HG02642 (cell line): Measurements from ENCODE around the gene PFDN6.
"Not testable (repeated sequence)": the region's sequence is repeated elsewhere in the genome, so short reads cannot be mapped to it uniquely, and the experiment has no call there.

Experiments
- ATAC-seq: cut with Tn5 transposase; IDR thresholded peaks from one replicate; pipeline ENCODE4 v1.9.1; 2021; ENCODE audit warnings: mild to moderate bottlenecking; ENCODE audit not compliant: unreplicated experiment, poor library complexity

PFDN6 gene

GRCh38 chr6:33288921-33289783 lies at the start of gene PFDN6, which contains the start of gene WDR46:
Gene PFDN6, plus strand, starts transcription at chr6:33289601. Its CDS starts 256 bp downstream, at chr6:33289857.
Gene WDR46, minus strand, starts transcription at chr6:33289239. Its CDS starts 69 bp downstream, at chr6:33289170.
- ATAC-seq: peak; percentile 82

DNA sequence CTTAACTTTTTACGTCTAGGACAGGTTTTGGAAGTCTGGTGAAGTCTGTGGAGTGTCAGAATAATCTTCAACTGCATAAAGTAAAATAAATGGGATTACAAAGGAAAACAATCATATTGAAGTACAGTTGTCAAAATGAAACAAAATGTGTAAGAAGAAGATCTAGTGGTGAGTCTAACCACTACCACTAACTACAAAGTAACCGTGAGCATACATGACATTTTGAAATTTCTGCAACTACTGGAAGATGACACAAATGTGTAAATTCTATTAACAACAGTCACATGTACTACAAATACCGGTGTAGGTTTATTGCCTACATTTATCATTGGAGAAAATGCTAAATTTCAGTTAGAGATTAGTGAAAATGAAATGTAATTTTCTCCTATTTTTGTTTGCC lies 47.4 kb upstream of the PFDN6 start:
- no peak for ATAC-seq

- no peak for ATAC-seq
Measured at GRCh38 chr6:33243476-33243875, 45.9 kb upstream of the PFDN6 start.

GRCh38 chr6:33247977-33248642 lies 41.3 kb upstream of the PFDN6 start:
- ATAC-seq: peak; percentile 46

- peak; percentile 5 for ATAC-seq
Measured at GRCh38 chr6:33248643-33248931, 40.8 kb upstream of the PFDN6 start.

DNA sequence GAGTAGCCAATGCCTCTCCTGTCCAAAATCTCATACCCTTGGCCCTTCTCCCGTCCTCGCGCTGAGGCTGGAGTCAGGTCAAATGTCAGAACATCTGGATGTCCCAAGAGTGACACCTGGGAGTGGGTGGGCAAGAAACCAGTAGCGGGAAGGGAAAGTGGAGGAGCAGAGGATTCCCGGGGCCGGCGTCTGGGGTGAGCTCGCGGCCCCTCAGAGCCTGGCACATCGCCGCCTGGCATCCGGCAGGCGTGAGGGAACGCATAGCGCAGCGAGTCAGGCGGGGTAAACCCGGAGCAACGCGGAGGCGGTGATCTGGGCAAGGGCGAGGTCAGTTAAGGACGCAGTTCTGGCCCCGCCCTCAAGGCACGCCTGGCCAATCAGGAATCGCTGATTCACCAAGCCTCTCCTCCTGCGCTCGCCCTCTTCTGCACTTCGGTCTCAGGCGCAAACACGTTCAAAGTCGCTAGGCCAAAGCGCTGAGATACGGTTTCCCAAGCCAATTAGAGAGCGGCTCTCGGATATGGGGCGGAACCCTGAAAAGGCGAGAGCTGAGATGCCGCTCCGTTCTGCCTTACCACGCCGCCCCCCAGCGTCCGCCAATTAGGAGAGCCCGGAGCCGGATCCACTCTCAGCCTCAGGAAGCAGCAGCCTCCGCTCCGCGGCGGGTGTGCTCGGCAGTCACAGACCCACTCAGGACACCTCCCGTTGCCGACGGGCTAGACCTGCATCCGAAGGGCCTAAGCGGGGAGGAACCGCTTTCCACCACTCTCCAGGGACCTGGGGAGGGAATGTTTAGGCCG lies 40.3 kb upstream of the PFDN6 start:
- peak; percentile 90 for ATAC-seq

GRCh38 chr6:33249732-33250630 lies 39.4 kb upstream of the PFDN6 start:
- peak; percentile 3 for ATAC-seq

DNA sequence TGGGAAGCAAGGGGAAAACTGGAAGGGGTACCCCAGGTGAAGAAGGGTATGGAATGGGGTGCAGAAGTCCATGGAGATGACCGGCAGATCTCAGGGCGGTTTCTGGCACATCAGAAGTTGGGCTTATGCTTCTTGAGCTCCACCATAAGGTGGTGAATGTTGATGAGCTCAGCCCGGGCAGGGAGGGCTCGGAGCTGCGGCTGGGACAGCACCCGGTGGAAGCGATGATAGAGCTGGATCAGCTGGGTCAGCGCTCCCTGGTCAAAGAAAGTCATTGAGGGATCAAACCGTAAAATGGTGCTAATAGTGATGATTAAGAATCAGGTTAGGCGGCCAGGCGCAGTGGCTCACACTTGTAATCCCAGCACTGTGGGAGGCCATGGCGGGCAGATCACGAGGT lies 38.7 kb upstream of the PFDN6 start:
- ATAC-seq: no peak

DNA sequence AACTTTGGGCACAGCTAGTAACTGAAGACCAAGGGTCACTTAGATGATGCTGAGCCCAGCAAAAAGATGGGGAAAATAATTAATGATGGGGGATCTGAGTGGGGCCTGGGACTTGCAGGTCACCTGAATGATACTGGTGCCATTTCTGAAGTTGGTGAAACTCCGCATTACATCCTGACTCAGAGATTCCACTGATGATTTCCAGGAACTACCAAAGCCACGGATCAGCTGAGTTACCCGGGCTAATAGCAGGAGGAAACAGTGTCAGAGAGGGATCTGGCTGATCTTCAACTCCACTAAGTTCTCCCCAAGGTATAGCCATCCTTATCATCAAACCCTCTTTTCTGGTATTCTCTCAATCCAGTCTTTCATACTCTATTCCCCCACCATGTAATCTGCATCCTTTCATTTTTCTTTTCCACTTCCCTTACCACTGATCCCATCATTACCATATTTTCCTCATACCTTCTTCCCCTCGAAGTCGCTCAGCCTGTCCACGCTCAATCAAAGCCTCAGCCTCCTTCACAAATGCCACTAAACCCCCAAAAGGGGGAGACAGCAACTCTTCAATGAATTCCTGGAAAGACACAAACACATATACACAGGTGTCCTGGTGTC lies 37.9 kb upstream of the PFDN6 start:
- no peak for ATAC-seq

DNA sequence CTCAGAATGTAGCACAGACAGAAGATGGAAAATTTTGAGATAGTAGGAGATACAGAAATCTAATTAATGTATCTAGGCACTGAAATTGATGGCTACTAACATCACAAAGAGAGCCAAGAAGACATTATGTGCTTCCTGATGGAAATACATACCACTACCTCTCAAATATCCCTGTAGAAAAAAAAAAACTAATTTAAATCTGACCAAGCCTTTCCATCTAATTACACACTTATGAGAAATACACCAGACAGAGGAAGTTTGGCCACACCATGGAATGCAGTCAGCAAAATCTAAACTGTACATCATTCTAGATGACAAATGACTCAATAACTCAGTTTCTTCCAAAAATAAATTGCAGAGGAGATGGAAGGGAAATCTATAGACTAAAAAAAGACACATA lies 36.6 kb upstream of the PFDN6 start:
- no peak for ATAC-seq

- ATAC-seq: no peak
Measured at GRCh38 chr6:33254591-33254990, 34.8 kb upstream of the PFDN6 start.

DNA sequence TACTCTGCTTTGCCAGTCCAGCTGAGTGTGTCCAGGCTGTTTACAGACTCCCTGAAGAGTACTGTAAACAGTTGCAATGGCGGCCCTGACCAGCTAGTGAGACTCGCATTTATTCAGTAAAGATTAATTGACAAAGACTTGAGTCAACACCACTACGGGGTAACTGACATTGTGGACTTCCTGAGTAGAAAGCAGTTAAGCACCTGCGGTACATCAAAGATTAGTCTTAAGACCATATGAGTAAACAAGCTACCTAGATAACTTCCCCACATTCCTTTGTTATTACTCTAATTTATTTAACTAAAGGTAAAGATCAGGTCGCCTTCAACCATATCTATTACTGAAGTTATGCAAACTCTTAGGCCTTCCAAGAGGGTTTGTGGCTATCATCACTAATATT lies 30.4 kb upstream of the PFDN6 start:
- no peak for ATAC-seq

DNA sequence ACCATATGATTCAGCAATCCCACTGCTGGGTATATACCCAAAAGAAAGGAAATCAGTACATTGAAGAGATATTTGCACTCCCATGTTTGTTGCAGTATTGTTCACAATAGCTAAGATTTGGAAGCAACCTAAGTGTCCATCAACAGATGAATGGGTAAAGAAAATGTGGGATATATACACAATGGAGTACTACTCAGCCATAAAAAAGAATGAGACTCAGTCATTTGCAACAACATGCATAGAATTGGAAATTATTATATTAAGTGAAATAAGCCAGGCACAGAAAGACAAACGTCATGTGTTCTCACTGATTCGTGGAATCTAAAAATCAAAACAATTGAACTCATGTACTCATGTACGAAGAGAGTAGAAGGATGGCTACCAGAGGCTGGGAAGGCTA lies 26.9 kb upstream of the PFDN6 start:
- ATAC-seq: not testable (repeated sequence)

GRCh38 chr6:33264015-33264414 lies 25.4 kb upstream of the PFDN6 start:
- ATAC-seq: no peak

- ATAC-seq: no peak
Measured at GRCh38 chr6:33271117-33271467, 18.3 kb upstream of the PFDN6 start.

DNA sequence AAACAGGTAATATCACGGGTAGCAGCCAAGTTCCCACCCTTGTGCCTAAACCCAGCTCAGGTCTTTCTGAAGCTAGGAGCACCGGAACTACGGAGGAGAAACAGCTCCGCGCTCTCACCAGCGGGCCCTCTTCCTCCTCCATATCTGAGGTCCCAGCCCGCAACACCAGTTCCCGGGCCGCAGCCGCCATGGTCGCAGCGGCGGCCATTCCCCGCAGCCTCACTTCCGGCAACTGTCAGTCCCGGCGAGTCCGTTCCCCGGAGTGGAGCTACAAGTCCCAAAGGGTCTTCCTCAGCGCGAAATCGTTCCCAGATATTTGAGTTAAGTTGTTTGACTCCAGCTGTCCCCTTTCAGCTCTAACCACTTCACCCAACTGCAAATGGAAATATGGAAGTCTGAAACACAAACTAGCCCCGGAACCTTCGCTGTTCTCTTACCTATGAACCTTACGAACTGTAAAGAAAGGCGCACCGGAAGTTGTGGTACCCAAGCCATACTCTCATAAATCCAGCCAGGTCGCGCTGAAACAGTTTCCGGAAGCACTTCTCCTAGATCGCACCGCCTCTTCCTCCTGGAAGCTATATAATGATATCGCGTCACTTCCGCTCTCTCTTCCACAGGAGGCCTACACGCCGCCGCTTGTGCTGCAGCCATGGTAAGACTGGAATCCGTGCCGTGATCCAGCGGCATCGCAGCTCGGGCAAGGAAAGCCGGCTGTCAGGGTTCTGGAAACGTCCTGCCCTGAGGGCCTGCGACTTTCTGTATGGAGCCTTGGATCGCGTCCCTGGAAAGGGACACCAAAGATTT lies 17.7 kb upstream of the PFDN6 start, which contains the start of the genes RPS18 and VPS52:
Gene RPS18, plus strand, starts transcription at position 608 of the 807 bp plus-strand sequence. Its CDS starts 45 bp downstream, at position 653.
Gene VPS52, minus strand, starts transcription at position 409 of the 807 bp plus-strand sequence. Its CDS starts 201 bp downstream, at position 208.
- ATAC-seq: peak; percentile 80

DNA sequence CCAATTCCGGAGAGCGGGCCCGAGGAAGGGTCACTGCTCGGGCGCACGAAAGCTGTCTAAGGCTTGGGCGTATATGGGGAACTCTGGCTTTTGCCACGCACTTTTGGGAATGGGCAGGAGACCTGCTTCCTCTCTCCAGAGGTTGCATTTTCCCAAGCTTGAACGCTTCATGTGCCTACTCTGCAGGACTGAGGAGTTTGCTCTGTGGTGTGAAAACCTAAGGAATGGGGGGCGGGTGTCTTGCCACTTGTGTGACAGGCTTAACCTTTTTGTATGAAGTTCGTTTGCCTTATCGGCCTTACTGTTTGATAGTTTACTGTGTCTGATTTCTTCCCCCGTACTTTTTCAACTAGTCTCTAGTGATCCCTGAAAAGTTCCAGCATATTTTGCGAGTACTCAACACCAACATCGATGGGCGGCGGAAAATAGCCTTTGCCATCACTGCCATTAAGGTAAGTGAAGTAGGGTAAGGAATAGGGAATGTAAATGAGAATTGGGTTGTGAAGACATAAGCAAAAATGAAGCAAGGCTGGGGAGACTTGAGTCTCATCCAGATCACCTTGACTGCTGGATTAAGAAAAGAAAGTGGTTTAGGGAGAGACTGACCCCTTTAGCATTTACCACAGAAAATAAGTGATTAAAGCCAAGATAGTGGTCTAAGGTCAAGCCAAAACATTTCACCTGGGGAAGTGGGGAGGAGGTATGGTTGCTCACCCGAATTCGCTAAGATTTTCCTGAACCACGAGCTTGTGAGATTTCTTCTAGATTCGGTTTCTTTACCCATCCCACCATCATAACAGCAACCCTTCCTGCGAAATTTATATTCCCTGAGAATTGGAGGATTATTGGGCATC lies 16.9 kb upstream of the PFDN6 start:
- no peak for ATAC-seq
